Caco-2 (cell line): ENCODE measurements around the gene CHKB. TPM values are rescaled to one million over a fixed set of nuclear protein-coding genes. Genes with fewer than 3 reads are reported as not detected.

Experiments
- BruUV-seq: library from RNA; stranded (reverse); fragments of 400-500 nt; replicated peaks from 2 replicates; lab custom pipeline; 2021; lab: Mats Ljungman, UMichigan
- CTCF ChIA-PET: fragments of 300-600 bp; sonication (Branson Sonifier 250); formaldehyde crosslinking; loops from one replicate; lab custom pipeline; 2022; ENCODE audit warnings: antibody characterized with exemption; lab: Charles Lee
- POLR2A ChIA-PET: fragments of 300-600 bp; sonication (Branson Sonifier 250); formaldehyde crosslinking; loops from one replicate; lab custom pipeline; 2022; ENCODE audit warnings: antibody characterized with exemption; lab: Charles Lee
- DNase-seq, 2 experiments: peaks; one replicate each; pipeline versions ENCODE4 v3.0.0 to v3.0.0-alpha.2; 2020 to 2022
- H3K27me3 ChIP-seq: replicated peaks from 2 replicates; pipeline ENCODE4 v1.6.0; 2011; ENCODE audit warnings: low read length; ENCODE audit not compliant: control insufficient read depth, insufficient read depth
- H3K36me3 ChIP-seq: 2 replicates; pipeline ENCODE4 v1.5.1; 2011; ENCODE audit warnings: low read length; ENCODE audit not compliant: control insufficient read depth, insufficient read depth
- H3K4me1 ChIP-seq: fragments of 250-450 bp; sonication (Bioruptor Pico); 2 replicates; pipeline ENCODE4 v1.5.1; 2020; ENCODE audit warnings: mild to moderate bottlenecking
- H3K4me3 ChIP-seq: 2 replicates; pipeline ENCODE4 v1.5.1; 2011; ENCODE audit warnings: low read depth, mild to moderate bottlenecking, control low read depth, low read length
- H3K9me3 ChIP-seq: fragments of 250-450 bp; sonication (Bioruptor Pico); 2 replicates; pipeline ENCODE4 v1.5.1; 2020; ENCODE audit warnings: mild to moderate bottlenecking, moderate library complexity
- H3K27ac Mint-ChIP-seq: one replicate; pipeline ENCODE4 v1.8.0; 2022; ENCODE audit warnings: mixed read lengths; ENCODE audit not compliant: unreplicated experiment
- H3K27me3 Mint-ChIP-seq: one replicate; pipeline ENCODE4 v1.8.0; 2022; ENCODE audit warnings: mixed read lengths; ENCODE audit not compliant: insufficient read depth, unreplicated experiment
- H3K36me3 Mint-ChIP-seq: one replicate; pipeline ENCODE4 v1.8.0; 2022; ENCODE audit warnings: mild to moderate bottlenecking, mixed read lengths; ENCODE audit not compliant: insufficient read depth, unreplicated experiment
- H3K4me1 Mint-ChIP-seq: one replicate; pipeline ENCODE4 v1.8.0; 2022; ENCODE audit warnings: low read depth, mixed read lengths; ENCODE audit not compliant: unreplicated experiment
- H3K4me3 Mint-ChIP-seq: one replicate; pipeline ENCODE4 v1.8.0; 2022; ENCODE audit warnings: mild to moderate bottlenecking, moderate library complexity, mixed read lengths; ENCODE audit not compliant: unreplicated experiment
- H3K9me3 Mint-ChIP-seq: one replicate; pipeline ENCODE4 v1.8.0; 2022; ENCODE audit warnings: mixed read lengths; ENCODE audit not compliant: unreplicated experiment
- intact Hi-C: fragments of 100-400 bp; cut with micrococcal nuclease; formaldehyde crosslinking; loops from one replicate; pipeline ENCODE4 v1.10.0; 2022; ENCODE audit not compliant: unreplicated experiment
- total RNA-seq: library from RNA; stranded (reverse); gene quantifications from 2 replicates; pipeline ENCODE4 v1.2.3, GENCODE V29; 2022
- TF ChIP-seq, protein P1 (sequence below), 2 experiments: fragments of 200-600 bp in 1 of 2; IDR thresholded peaks; 1 replicate in 1 of 2; 2 replicates in 1 of 2; pipeline versions ENCODE4 v1.5.1 to v1.8.0; 2011 to 2022; ENCODE audit warnings: antibody characterized with exemption in 1 of 2, control low read depth in 1 of 2, inconsistent platforms in 1 of 2, low read depth in 1 of 2, low read length in 1 of 2, mild to moderate bottlenecking in 1 of 2, moderate library complexity in 1 of 2; ENCODE audit not compliant: insufficient read depth in 1 of 2, severe bottlenecking in 1 of 2, unreplicated experiment in 1 of 2

CHKB gene
- total RNA-seq, 1 experiment from 2014 or later, result 43.3 TPM

DNA sequence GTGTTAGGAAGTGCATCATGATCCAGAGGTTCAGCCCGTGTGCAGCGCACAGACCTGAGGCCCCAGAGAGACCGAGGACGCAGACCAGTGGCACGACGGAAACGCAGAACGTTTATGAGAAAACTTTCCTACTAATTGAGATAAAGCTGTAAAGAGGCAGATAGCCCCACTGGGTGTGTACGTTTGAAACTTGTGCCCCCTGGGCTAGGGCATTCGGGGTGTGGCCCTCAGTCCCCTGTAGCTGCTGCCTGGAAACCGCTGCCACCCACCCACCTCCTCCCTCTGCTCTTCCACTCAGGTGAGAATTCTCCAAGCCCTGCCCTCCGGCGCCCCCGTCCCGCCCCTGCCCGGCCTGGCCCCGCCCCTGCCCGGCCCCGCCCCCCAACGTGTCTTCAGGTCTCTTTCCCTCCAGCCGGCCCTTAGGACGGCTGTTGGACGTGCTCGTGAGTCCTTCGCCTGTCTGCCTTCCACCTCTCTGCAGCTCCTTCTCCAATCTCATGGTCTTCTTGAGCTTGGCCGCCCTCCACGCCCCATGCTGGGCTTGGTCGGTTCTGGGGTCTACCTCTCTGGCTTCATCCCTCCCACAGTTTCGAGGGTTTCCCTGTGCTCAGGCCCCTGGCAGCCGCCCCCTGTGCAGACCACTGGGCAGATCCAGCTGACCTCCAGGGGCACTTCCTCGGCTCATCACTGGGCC, 30.0 kb upstream of the CHKB start:
- ChIA-PET POLR2A (no interaction called here), CTCF (no interaction called here)
- TF ChIP-seq, protein P1, sequence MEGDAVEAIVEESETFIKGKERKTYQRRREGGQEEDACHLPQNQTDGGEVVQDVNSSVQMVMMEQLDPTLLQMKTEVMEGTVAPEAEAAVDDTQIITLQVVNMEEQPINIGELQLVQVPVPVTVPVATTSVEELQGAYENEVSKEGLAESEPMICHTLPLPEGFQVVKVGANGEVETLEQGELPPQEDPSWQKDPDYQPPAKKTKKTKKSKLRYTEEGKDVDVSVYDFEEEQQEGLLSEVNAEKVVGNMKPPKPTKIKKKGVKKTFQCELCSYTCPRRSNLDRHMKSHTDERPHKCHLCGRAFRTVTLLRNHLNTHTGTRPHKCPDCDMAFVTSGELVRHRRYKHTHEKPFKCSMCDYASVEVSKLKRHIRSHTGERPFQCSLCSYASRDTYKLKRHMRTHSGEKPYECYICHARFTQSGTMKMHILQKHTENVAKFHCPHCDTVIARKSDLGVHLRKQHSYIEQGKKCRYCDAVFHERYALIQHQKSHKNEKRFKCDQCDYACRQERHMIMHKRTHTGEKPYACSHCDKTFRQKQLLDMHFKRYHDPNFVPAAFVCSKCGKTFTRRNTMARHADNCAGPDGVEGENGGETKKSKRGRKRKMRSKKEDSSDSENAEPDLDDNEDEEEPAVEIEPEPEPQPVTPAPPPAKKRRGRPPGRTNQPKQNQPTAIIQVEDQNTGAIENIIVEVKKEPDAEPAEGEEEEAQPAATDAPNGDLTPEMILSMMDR (IDR thresholded peaks at IDR 0.05; ENCODE audit: insufficient read depth in 1 of 2, low read depth in 1 of 2, low read length in 1 of 2, severe bottlenecking in 1 of 2, unreplicated experiment in 1 of 2), result no peak
- Histone ChIP-seq H3K9me3 (no peaks in the 10 kb centered on the region), H3K4me1 (no peaks in the 10 kb centered on the region), H3K27me3 (no peaks in the 10 kb centered on the region), H3K4me3 (no peak overlapping the region), H3K36me3 (no peaks in the 10 kb centered on the region)
- BruUV-seq, result no TSS peak
- Mint-ChIP-seq H3K36me3 (no peaks in the 10 kb centered on the region), H3K4me1 (no peaks in the 10 kb centered on the region), H3K27me3 (peaks cover 5% of the 10 kb centered on the region), H3K4me3 (no peak overlapping the region), H3K9me3 (no peaks in the 10 kb centered on the region), H3K27ac (no peak overlapping the region)
- peak in 1 of 2 experiments; percentile 40 for DNase-seq
- intact Hi-C loops, result no loop called here

DNA sequence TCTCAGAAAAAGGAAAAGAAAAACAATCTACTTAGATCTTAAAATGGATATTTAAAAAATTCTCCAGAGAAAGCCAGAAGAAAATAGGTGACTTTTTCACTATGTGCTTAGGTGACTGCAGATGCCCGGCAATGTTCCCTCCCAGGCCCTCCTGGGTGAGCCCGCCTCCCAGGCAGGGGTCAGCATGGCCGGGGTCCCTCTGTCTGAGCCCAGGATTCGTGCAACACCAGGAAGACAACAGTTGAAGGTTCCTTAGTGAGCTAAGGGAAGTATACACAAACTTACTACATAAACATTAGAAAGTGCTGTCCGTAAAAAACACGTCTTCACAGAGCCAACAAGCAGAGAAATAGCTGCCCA, 29.5 kb upstream of the CHKB start:
- H3K36me3 Mint-ChIP-seq, result no peaks in the 10 kb centered on the region
- no peaks in the 10 kb centered on the region for H3K4me1 Mint-ChIP-seq
- H3K4me3 Mint-ChIP-seq, result no peak overlapping the region
- H3K4me3 ChIP-seq, result no peak overlapping the region
- no peak for DNase-seq
- H3K27me3 ChIP-seq, result no peaks in the 10 kb centered on the region
- TF ChIP-seq, protein P1 (IDR thresholded peaks at IDR 0.05; ENCODE audit: insufficient read depth in 1 of 2, low read depth in 1 of 2, low read length in 1 of 2, severe bottlenecking in 1 of 2, unreplicated experiment in 1 of 2), result no peak
- H3K9me3 Mint-ChIP-seq, result no peaks in the 10 kb centered on the region
- H3K27ac Mint-ChIP-seq, result no peak overlapping the region
- ChIA-PET POLR2A (no interaction called here), CTCF (no interaction called here)
- no peaks in the 10 kb centered on the region for H3K4me1 ChIP-seq
- H3K9me3 ChIP-seq, result no peaks in the 10 kb centered on the region
- H3K27me3 Mint-ChIP-seq, result peaks cover 5% of the 10 kb centered on the region
- BruUV-seq, result no TSS peak
- intact Hi-C loops, result no loop called here
- H3K36me3 ChIP-seq, result no peaks in the 10 kb centered on the region

DNA sequence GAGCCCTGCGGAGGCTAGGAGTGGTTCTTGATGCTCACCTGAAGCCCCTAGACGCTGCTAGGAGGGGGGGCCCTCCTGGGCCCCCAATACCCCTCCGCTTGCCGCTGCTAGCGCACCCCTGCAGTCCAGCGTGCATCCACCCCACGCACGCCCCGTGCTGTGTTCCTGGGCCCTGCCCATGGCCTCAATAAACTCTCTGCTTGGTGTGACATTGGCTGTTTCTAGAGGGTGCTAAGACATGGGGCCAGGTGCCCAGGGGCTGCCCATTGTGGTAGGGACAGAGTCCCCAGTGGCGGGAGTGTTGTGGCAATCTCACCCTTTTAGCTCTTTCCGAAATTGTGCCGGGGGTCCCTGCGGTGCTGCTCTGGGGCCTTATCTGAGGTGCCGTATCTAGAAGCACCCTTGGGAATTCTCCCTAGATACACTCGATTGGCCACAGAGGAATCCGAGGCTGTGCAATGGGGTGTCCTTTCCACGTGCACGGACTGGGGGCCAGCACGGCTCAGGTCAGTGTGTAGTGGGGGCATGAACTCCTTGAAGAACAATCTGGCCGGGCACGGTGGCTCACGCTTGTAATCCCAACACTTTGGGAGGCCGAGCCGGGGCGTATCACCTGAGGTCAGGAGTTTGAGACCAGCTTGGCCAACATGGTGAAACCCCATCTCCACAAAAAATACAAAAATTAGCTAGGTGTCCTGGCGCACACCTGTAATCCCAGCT, 28.9 kb upstream of the CHKB start:
- no peak for DNase-seq
- Mint-ChIP-seq H3K4me1 (no peaks in the 10 kb centered on the region), H3K27me3 (peaks cover 5% of the 10 kb centered on the region), H3K4me3 (no peak overlapping the region), H3K9me3 (no peaks in the 10 kb centered on the region), H3K27ac (no peak overlapping the region), H3K36me3 (no peaks in the 10 kb centered on the region)
- ChIA-PET CTCF (no interaction called here), POLR2A (no interaction called here)
- H3K9me3 ChIP-seq, result no peaks in the 10 kb centered on the region
- H3K4me3 ChIP-seq, result no peak overlapping the region
- no peaks in the 10 kb centered on the region for H3K4me1 ChIP-seq
- no peaks in the 10 kb centered on the region for H3K27me3 ChIP-seq
- TF ChIP-seq, protein P1 (IDR thresholded peaks at IDR 0.05; ENCODE audit: insufficient read depth in 1 of 2, low read depth in 1 of 2, low read length in 1 of 2, severe bottlenecking in 1 of 2, unreplicated experiment in 1 of 2), result no peak
- no peaks in the 10 kb centered on the region for H3K36me3 ChIP-seq
- BruUV-seq, result no TSS peak
- intact Hi-C loops, result no loop called here
